ENCODE measurements around the gene ABLIM2.

ABLIM2 gene

GRCh38 chr4:8069102-8069752 is 89.4 kb downstream of the ABLIM2 start:
- DNase-seq (ENCODE audit: low spot score) = no peak

- DNase-seq (ENCODE audit: low spot score) = no peak
Observed at GRCh38 chr4:8067945-8068896, 90.4 kb downstream of the ABLIM2 start.

GRCh38 chr4:8067274-8067936 is 91.2 kb downstream of the ABLIM2 start:
- no peak for DNase-seq (ENCODE audit: low spot score)

GRCh38 chr4:8066336-8066931 is 92.2 kb downstream of the ABLIM2 start:
- DNase-seq (ENCODE audit: low spot score) = no peak

GRCh38 chr4:8063974-8064563 is 94.5 kb downstream of the ABLIM2 start:
- no peak for DNase-seq (ENCODE audit: low spot score)

- DNase-seq (ENCODE audit: low spot score) = no peak
Observed at GRCh38 chr4:8061573-8061972, 97.0 kb downstream of the ABLIM2 start.

- no peak for DNase-seq (ENCODE audit: low spot score)
Observed at GRCh38 chr4:8061145-8061544, 97.5 kb downstream of the ABLIM2 start.

- DNase-seq (ENCODE audit: low spot score) = no peak
Observed at GRCh38 chr4:8060632-8061031, 98.0 kb downstream of the ABLIM2 start.

- DNase-seq (ENCODE audit: low spot score) = no peak
Observed at GRCh38 chr4:8058031-8058479, 100.6 kb downstream of the ABLIM2 start.

- DNase-seq (ENCODE audit: low spot score) = no peak
Observed at GRCh38 chr4:8055206-8055605, 103.4 kb downstream of the ABLIM2 start.

GRCh38 chr4:8053688-8054449 is 104.7 kb downstream of the ABLIM2 start:
- DNase-seq (ENCODE audit: low spot score) = no peak

GRCh38 chr4:8052160-8052691 is 106.4 kb downstream of the ABLIM2 start:
- DNase-seq (ENCODE audit: low spot score) = no peak

GRCh38 chr4:8051644-8052043 is 107.0 kb downstream of the ABLIM2 start:
- DNase-seq (ENCODE audit: low spot score) = no peak

- no peak for DNase-seq (ENCODE audit: low spot score)
Observed at GRCh38 chr4:8050555-8051206, 107.9 kb downstream of the ABLIM2 start.

- DNase-seq (ENCODE audit: low spot score) = no peak
Observed at GRCh38 chr4:8050180-8050554, 108.4 kb downstream of the ABLIM2 start.

GRCh38 chr4:8048856-8049676 is 109.5 kb downstream of the ABLIM2 start:
- no peak for DNase-seq (ENCODE audit: low spot score)

- no peak for DNase-seq (ENCODE audit: low spot score)
Observed at GRCh38 chr4:8047837-8048678, 110.6 kb downstream of the ABLIM2 start.

GRCh38 chr4:8046925-8047541 is 111.6 kb downstream of the ABLIM2 start:
- peak; percentile 18 for DNase-seq (ENCODE audit: low spot score)

All from CD4-positive, alpha-beta T cell treated with Interleukin-15 for 4 hours (primary cell).